ENCODE results near the gene CEP112. TPM values are rescaled to one million over a fixed set of nuclear protein-coding genes. Genes with fewer than 3 reads are reported as not detected.

Gene CEP112
- total and polyA plus RNA-seq, 9 of the 15 experiments (the other 6 are each of a cell fraction or from before 2014, with no cell fraction given) = 0.84 TPM; not detected in 8

DNA sequence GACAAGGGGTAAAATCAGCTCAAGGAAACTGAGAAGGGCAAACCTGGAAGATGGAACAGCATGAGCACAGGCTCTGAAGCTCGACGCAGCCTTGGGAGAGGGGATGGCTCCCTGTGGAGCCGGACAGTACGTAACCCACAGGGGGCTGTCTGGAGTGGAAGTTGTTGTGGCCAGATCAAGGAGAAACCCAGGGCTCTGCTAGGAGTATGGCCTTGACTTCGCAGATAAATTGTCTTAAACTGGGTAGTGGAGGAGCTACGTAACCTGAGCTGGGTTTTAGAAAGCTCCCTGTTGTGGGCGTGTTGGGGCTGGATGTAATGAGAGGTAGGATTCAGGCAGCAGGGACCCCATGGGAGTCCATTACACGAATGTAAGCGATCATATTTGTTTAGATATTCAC lies 605.0 kb downstream of the CEP112 start (continued):
- TF ChIP-seq NR0B1 (IDR thresholded peaks at IDR 0.05; ENCODE audit: partially characterized antibody) (no peak), RBM14 (IDR thresholded peaks at IDR 0.05; ENCODE audit: borderline replicate concordance, insufficient read depth, low read depth, low read length) (no peak), ZBTB1 (CRISPR knock-in tag; IDR thresholded peaks at IDR 0.05; ENCODE audit: borderline replicate concordance, low read depth) (no peak), NFE2L1 (tag; IDR thresholded peaks at IDR 0.05; ENCODE audit: borderline replicate concordance, low read depth) (no peak), ELF4 (CRISPR knock-in tag; IDR thresholded peaks at IDR 0.05) (no peak), ZSCAN32 (CRISPR knock-in tag; IDR thresholded peaks at IDR 0.05) (no peak), BACH1 (tag; IDR thresholded peaks at IDR 0.05) (no peak), CCNT2 (IDR thresholded peaks at IDR 0.05; ENCODE audit: borderline replicate concordance, extremely low read depth, insufficient read length, low read depth, low read length) (no peak)
- TF ChIP-seq, protein P1, sequence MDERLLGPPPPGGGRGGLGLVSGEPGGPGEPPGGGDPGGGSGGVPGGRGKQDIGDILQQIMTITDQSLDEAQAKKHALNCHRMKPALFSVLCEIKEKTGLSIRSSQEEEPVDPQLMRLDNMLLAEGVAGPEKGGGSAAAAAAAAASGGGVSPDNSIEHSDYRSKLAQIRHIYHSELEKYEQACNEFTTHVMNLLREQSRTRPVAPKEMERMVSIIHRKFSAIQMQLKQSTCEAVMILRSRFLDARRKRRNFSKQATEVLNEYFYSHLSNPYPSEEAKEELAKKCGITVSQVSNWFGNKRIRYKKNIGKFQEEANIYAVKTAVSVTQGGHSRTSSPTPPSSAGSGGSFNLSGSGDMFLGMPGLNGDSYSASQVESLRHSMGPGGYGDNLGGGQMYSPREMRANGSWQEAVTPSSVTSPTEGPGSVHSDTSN (CRISPR knock-in tag; IDR thresholded peaks at IDR 0.05; ENCODE audit: low read depth) = no peak
- TF ChIP-seq, protein P1 (tag; conservative IDR thresholded peaks at IDR 0.05; ENCODE audit: low read depth) = no peak

Other genes with a start within 250 kb of the CEP112 start
- not detected in 2 replicates for gene APOH, start 37.3 kb upstream of the CEP112 start, total RNA-seq (2014; rRNA removed)
- not detected in 2 replicates for gene APOH, start 37.3 kb upstream of the CEP112 start, total RNA-seq (2014; rRNA removed; fragmentation: Illumina TruSeq; extraction: Trizol)
- not detected in 2 replicates for gene APOH, start 37.3 kb upstream of the CEP112 start, total RNA-seq (2015; rRNA removed; fragmentation: Illumina TruSeq; extraction: Trizol)
- 1.1 and 1.2 TPM in 2 replicates for gene APOH, start 37.3 kb upstream of the CEP112 start, total RNA-seq (2021)
- not detected in 2 replicates for gene APOH, start 37.3 kb upstream of the CEP112 start, polyA plus RNA-seq (2011; rRNA removed)
- not detected in 2 replicates for gene APOH, start 37.3 kb upstream of the CEP112 start, polyA plus RNA-seq (2014; fragmentation: Illumina TruSeq; extraction: Trizol)
- not detected for gene APOH, start 37.3 kb upstream of the CEP112 start, polyA plus RNA-seq (2014; fragmentation: Nextera tagmentation; extraction: Ambion mirVana)
- not detected in 2 replicates for gene APOH, start 37.3 kb upstream of the CEP112 start, polyA plus RNA-seq (2014; rRNA removed)
- gene PRKCA, start 110.5 kb upstream of the CEP112 start, total RNA-seq (2014; rRNA removed) = 9.5 and 11.3 TPM in 2 replicates
- gene PRKCA, start 110.5 kb upstream of the CEP112 start, total RNA-seq (2014; rRNA removed; fragmentation: Illumina TruSeq; extraction: Trizol) = 17.8 and 20.1 TPM in 2 replicates
- 17.8 and 20.9 TPM in 2 replicates for gene PRKCA, start 110.5 kb upstream of the CEP112 start, total RNA-seq (2015; rRNA removed; fragmentation: Illumina TruSeq; extraction: Trizol)
- gene PRKCA, start 110.5 kb upstream of the CEP112 start, total RNA-seq (2021) = 30.4 and 33.0 TPM in 2 replicates
- 24.1 and 25.9 TPM in 2 replicates for gene PRKCA, start 110.5 kb upstream of the CEP112 start, polyA plus RNA-seq (2011; rRNA removed)
- 18.1 and 19.5 TPM in 2 replicates for gene PRKCA, start 110.5 kb upstream of the CEP112 start, polyA plus RNA-seq (2014; fragmentation: Illumina TruSeq; extraction: Trizol)
- gene PRKCA, start 110.5 kb upstream of the CEP112 start, polyA plus RNA-seq (2014; fragmentation: Nextera tagmentation; extraction: Ambion mirVana) = 1 to 10 TPM; 3.2 to 5.3 TPM
- gene PRKCA, start 110.5 kb upstream of the CEP112 start, polyA plus RNA-seq (2014; rRNA removed) = 11.6 and 12.5 TPM in 2 replicates